GM21515 (cell line): ENCODE results near the gene CHM.
"Not testable (repeated sequence)": the region's sequence is repeated elsewhere in the genome, so short reads cannot be mapped to it uniquely, and the experiment has no call there.

Experiments used
- ATAC-seq: cut with Tn5 transposase; IDR thresholded peaks from one replicate; pipeline ENCODE4 v1.9.1; 2021; ENCODE audit not compliant: unreplicated experiment

Gene CHM, protein sequence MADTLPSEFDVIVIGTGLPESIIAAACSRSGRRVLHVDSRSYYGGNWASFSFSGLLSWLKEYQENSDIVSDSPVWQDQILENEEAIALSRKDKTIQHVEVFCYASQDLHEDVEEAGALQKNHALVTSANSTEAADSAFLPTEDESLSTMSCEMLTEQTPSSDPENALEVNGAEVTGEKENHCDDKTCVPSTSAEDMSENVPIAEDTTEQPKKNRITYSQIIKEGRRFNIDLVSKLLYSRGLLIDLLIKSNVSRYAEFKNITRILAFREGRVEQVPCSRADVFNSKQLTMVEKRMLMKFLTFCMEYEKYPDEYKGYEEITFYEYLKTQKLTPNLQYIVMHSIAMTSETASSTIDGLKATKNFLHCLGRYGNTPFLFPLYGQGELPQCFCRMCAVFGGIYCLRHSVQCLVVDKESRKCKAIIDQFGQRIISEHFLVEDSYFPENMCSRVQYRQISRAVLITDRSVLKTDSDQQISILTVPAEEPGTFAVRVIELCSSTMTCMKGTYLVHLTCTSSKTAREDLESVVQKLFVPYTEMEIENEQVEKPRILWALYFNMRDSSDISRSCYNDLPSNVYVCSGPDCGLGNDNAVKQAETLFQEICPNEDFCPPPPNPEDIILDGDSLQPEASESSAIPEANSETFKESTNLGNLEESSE

DNA sequence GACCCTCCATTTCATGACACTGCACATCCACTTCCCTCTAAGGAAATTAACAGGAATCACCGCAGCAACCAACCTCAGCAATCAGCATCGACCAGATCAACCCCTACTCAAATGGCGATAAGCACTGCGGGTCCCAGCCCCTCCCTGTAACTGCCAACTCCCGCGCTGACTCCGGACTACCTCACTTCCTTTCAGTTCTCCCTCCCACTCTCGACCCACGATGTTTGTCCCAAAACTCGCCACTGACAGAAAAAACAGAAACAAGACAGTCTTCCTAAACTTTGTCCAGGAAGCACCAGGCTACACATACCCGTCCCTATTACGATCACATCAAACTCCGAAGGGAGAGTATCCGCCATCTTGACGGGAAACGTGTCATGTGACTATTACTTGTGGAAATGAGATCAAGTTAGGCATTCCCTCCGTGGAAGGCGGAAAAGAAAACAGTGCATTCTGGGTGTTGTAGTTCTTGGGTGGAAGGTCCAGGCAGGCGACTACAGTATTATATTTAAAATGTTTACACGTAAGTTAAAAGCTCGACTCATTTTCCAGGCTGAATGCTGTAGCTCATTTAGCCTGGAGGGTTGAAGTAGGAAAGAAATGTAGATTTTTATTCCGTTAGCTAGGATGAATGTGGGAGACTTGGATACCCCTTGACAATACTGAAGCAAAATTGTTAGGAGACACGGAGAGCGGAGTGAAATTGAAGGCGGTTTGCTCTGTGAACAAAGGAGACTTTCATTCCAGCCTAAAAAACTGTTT is at the start of gene CHM:
Gene CHM (minus strand): TSS at position 385 of the 762 bp plus-strand sequence. CDS start 26 bp downstream, at position 359.
- ATAC-seq, result peak; percentile 99

DNA sequence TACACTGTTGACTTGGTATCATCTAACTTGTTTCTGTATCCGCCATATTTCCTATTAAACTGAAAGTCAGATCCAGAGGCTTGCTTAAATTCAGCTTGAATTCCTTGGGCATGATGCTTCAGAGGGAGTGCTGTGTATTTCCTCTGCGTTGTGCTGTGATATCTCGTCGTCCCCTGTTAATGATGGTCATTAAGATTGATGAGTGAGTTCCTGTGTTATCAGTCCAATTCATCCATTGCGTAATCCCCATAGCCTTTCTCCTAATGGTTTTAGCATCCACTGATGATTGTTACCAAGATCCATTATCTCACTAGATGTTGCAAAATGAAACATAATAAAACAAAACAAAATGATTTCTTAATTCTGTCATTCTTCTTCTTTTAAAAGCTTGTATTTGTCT is 31.3 kb upstream of the CHM start:
- ATAC-seq, result no peak

DNA sequence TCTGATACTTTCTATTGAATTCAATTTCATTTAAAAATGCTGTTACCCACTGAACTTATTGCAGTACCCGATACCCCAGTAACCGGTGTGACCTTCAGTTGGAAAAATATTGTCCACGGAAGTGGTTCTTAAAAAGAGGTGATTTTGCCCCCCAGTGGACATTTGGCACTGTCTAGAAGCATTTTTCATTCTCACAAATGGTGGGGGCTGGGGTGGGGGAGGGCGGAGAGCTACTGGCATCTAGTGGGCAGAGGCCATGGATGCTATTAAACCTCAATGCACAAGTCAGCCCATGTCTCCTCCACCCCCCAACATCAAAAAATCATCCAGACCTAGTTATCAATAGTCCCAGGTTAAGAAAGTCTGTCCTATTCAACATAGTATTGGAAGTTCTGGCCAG is 19.6 kb upstream of the CHM start:
- ATAC-seq, result no peak

DNA sequence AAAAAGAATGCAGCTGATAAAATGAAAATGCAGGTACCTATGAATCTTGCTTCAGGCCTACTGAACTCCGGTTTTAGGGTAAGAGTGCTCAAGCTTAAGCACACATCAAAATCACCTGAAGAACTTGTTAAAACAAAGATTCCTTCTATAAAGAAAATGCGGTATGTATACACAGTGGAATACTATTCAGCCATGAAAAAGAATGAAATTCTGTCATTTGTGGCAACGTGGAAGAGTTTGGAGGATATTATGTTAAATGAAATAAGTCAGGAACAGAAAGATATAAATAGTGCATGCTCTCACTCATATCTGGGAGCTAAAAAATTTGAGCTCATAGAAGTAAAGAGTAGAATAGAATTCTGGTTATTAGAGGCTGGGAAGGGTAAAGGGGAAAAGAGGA is 14.0 kb upstream of the CHM start:
- ATAC-seq, result no peak

DNA sequence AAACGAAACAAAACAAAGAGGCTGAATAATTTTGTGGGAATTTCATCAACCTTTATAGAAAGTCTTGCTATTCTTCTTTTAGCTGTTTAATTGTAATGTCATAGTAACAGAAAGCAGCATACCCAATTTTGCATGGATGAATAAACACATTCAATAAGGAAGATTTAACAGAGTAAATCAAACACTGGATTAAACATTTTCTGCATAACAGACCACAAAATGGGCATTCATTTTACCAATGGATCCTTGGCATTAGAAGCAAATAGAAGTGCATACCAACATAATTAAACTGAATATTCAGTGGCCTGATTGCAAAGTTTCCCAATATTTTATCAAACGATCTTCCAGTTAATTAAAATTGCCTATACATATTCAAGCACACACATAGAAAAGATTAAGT is 4.4 kb upstream of the CHM start:
- ATAC-seq, result no peak

DNA sequence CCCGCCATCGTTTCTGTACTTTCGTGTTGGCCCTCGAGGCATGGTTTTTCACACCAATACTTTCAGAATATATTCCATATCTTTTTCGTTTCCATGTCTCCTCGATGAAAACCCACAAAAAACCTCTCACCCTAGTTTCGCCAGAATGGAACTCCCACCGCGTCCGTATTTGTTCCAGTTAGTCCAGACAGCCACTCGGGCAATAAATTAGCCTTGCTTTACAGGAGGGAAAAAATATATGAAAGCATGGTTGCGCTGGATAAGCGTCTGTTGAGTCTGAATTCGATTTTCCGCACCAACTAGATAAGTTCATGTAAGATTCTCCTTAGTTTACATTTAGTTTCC is 550 bp upstream of the CHM start:
- ATAC-seq, result no peak

DNA sequence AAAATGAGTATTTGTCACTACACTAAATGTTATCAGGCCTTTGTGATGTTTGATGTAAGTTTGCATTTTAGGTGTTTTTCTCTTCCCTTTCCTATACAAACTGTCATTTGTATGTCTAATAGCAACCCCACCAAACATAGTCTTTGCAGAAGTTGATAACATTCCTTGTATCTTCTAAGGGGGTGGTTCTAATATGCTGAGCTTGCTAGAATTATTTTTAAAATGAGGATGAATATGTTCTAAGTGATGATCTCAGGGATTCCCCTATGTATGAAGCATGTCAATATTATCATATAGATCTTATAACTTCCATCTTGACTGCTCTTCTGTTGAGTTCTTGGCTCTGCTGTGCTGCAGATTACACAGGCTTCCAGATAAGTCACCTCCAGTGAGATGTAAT is 3.1 kb downstream of the CHM start:
- no peak for ATAC-seq

DNA sequence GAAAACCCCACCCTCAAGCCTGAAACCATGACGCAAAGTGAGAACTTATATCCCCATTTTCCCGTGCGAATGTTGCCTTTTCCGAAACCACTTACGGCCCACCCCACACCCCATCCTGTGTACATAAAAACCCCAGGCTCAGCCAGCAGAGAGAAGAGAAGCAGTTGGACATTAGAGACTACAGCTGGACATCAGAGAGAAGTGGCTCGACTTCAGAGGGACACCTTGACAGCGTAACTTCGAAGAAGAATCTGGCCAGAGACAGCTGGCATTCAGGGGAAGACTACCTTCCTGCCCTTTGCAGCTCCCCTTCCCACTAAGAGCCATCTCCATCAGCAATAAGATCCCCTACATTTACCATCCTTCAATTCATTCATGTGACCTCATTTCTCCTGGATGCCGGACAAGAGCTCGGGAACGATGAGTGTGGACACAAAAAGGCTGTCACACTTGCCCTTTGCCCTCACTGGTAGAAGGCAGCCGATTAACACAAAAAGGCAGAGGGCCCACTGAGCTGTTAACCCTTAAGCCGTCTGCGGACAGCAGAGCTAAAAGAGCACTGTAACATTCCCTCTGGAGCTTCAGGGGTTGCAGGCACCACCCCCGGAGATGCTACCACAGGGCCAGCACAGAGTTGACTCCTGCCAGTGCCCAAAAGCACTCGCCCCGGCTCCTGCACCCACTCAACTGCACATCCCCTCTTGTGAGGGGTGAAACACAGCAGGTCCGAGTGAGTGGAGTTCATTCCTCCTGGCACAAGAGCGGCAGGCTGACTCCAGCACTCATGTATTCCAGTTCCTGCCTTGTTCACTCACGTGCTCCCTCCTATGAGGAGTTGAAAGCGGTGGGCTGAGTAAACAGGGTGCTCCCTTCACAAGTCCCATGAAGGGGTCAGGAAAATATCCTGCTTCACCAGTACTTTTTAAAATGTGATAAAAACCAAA is 7.5 kb downstream of the CHM start:
- no peak for ATAC-seq

DNA sequence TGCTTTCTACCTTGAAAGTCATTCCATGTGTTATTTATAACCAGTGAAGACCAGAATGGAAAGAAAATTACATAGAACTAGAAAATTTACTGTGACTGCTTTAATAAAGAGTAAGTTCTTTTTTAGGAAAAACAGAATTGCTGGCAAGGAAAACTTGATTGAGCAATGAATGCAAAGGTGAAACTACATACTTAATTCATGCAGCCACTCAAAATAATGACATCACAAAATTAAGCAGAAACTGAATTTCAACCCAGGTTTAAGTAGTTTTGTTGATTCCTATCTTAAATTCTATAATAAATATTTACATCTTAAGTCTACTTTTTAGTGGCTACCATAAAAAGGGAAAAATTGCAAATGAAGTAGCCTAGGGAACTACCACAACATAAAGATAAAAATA is 14.0 kb downstream of the CHM start:
- no peak for ATAC-seq

DNA sequence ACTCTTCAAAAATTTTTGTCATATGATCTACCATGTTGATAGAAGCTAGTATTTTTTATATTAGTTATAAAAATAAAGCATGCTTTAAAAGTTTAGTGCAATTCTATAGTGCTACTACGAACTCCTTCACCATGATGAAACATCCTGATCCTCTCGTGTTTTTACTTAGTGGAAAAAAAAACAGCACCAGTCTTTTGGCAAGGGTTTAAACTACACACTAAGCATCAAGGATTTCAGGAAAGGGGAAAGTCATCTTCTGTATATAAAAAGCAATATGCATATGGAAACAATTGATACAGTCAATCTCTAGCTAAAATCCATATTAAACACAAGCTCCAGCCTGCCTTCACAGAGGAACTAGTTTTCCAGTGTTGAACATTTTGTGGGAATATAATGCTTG is 18.7 kb downstream of the CHM start:
- ATAC-seq, result no peak

DNA sequence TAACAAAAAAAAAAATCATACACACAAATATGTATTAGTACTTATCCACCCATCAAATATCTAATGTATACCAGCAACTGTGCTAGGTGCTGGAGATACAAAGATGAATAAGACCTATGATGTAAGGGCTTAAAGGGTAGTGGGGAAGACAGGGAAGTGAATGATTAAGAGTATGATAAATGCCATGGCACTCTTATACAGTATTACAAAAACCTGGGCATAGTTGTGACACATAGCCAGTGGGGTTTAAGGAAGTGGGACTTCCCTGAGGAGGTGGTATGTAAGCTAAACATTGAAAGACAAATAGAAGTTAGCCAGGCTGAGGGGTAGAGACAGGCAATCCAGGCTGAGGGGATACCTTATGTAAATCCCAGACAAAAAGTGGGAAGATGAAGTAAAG is 23.5 kb downstream of the CHM start:
- no peak for ATAC-seq

DNA sequence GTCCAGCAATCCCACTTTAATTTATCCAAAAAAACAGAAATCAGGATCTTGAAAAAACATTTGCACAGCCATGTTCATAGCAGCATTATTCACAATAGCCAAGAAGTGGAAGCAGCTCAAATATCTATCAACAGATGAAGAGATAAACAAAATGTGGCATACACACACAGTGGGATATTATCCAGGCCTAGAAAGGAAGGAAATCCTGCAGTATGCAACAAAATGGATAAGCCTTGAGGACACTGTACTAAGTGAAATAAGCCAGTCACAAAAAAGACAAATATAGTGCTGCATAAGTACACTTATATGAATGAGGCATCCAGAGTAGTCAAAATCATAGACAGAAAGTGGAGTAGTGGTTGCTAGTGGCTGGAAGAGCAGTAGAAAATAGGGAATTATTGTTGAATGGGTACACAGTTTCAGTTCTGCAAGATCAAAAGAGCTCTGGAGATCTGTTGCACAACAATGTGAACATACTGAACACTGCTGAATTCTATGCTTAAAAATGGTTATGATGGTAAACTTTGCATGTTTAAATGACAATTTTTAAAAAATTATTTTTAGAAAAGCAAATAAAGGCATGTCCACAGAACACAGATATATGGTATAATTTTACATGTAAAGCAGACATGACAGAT is 25.6 kb downstream of the CHM start:
- no peak for ATAC-seq

DNA sequence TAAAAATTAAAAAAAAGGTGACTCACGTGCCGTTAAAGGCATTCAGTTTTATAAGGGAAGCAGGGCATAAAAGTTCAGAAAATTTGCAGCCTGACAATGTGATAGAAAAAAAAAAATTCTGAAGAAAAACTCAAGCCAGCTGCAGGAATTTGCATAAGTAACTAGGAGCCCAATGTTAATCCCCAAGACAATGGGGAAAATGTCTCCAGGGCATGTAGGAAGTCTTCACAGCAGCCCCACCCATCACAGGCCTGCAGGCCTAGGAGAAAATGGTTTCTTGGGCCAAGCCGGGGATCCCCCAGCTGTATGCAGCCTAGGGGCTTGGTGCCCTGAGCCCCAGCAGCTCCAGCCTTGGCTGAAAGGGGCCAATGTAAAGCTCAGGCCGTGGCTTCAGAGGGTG is 31.2 kb downstream of the CHM start:
- no peak for ATAC-seq

DNA sequence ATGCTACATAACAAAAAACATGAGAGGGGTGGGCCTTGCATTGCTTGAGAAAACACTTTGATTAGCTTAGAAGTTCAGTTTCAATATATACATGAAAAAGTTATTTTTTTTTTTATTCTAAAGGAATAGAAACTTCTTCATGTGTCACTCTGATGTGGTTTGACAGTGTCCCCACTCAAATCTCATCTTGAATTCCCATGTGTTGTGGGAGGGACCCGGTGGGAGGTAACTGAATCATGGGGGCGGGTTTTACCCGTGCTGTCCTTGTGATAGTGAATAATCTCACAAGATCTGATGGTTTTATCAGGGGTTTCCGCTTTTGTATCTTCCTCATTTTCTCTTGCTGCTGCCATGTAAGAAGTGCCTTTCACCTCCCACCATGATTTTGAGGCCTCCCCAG is 32.4 kb downstream of the CHM start:
- not testable (repeated sequence) for ATAC-seq

DNA sequence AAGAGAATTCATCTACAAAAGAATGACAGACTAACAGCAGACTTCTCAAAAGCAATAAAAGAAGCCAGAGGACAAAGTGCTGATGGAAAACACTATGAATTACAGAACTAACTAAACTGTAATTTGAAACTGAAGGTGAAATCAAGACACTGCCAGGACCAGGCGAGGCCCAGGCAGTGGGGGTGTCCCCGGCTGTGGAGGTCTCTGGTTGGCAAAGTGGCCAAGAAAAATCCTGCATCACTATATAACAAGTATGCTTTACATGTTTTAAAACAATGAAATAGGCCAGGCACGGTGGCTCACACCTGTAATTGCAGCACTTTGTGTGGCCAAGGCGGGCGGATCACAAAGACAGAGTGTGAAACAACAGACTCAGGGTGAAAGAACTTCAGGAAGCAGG is 32.9 kb downstream of the CHM start:
- ATAC-seq, result no peak

DNA sequence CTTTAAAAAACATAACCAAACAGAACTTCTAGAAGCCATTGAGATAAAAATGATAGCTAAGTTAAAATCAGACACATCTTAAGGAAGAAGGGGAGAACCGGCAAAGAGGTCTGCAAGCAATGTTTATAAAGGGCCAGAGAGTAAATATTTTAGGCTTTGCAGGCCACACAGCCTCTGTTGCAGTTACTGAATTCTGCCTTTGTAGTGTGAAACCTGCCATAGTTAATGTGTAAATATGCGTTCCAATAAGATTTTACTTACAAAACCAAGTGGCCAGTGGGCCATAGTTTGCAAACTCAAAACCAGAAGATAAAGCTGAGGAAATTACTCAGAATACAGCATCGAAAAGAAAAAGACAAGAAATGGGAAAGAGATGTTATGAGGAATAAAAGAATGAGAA is 33.6 kb downstream of the CHM start:
- ATAC-seq, result no peak

DNA sequence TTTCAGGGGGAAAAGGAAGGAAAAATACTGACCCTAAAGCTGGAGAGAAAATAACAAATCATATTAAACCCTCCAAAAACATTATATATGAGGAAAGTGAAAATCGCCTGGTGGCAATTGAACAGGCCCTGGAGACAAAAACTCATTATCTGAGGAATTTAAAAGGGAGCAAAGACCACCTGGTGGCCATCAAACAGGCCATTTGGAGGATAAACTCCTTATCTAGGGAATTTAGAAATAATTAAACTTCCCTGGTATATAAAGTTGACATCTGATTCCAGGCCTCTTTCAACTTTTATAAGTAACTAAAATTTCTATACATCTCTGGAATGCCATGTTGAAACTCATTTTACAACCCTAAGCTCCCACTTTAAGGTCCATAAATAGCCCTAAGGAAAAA is 35.2 kb downstream of the CHM start:
- ATAC-seq, result no peak

DNA sequence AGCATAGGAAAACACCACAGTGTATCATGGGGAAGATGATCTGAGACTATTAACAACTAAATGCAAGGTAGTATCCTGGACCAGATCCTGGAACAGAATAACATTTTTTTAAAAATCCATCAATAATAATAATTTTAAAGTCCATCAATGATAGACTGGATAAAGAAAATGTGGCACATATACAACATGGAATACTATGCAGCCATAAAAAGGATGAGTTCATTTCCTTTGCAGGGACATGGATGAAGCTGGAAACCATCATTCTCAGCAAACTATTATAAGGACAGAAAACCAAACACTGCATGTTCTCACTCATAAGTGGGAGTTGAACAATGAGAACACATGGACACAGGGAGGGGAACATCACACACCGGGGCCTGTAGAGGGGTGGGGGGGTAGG is 37.6 kb downstream of the CHM start:
- ATAC-seq, result not testable (repeated sequence)

DNA sequence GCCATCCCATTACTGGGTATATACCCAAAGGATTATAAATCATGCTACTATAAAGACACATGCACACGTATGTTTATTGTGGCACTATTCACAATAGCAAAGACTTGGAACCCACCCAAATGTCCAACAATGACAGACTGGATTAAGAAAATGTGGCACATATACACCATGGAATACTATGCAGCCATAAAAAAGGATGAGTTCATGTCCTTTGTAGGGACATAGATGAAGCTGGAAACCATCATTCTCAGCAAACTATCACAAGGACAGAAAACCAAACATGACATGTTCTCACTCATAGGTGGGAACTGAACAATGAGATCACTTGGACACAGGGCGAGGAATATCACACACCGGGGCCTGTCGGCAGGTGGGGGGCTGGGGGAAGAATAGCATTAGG is 39.5 kb downstream of the CHM start:
- not testable (repeated sequence) for ATAC-seq

DNA sequence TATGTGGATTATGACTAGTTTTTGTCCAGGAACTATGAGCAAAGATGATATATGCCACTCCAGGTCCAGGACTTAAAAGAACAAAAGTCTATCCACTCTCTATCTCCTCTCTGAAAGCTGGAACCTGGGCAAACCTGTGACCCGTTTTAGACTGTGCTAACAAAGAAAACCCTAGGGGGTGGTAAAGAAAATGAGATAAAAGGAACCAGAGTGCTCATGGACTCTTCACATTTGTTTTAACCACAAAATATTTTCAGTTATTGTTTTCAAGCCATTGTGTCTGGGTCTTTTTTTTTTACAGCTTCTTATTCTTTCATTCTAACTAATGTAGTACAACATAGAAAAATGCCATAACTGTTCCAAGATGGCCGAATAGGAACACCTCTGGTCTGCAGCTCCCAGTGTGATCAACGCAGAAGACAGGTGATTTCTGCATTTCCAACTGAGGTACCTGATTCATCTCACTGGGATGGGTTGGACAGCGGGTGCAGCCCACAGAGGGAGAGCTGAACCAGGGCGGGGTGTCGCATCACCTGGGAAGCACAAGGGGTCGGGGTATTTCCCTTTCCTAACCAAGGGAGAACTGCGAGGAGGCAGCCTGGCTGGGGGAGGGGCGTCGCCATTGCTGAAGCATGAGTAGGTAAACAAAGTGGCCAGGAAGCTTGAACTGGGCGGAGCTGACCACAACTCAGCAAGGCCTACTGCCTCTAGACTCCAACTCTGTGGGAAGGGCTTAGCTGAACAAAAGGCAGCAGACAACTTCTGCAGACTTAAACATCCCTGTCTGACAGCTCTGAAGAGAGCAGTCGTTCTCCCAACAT is 45.1 kb downstream of the CHM start:
- ATAC-seq, result no peak
